ENCODE data around the gene SREBF2. TPM values are rescaled to one million over a fixed set of nuclear protein-coding genes. Genes with fewer than 3 reads are reported as not detected.
A peak's percentile ranks its signal among the peaks of the same experiment; 100 is the strongest.

SREBF2 gene
- total and polyA plus RNA-seq, 8 donors: 12.2 to 159 (median 48.3) TPM

- peaks cover 80 to 97% (median 92%) of the 10 kb centered on the region in 4 donors for H3K4me1 ChIP-seq
- no peaks in the 10 kb centered on the region for H3K27me3 ChIP-seq
- DNase-seq: no peak
- 46 to 81% (median 52%) methylated on average over 1 of the region's 1 CpG for WGBS, 5 donors
- H3K36me3 ChIP-seq: no peaks in the 10 kb centered on the region
- TF ChIP-seq EP300 (IDR thresholded peaks at IDR 0.05): no peak
- TF ChIP-seq, protein P1, sequence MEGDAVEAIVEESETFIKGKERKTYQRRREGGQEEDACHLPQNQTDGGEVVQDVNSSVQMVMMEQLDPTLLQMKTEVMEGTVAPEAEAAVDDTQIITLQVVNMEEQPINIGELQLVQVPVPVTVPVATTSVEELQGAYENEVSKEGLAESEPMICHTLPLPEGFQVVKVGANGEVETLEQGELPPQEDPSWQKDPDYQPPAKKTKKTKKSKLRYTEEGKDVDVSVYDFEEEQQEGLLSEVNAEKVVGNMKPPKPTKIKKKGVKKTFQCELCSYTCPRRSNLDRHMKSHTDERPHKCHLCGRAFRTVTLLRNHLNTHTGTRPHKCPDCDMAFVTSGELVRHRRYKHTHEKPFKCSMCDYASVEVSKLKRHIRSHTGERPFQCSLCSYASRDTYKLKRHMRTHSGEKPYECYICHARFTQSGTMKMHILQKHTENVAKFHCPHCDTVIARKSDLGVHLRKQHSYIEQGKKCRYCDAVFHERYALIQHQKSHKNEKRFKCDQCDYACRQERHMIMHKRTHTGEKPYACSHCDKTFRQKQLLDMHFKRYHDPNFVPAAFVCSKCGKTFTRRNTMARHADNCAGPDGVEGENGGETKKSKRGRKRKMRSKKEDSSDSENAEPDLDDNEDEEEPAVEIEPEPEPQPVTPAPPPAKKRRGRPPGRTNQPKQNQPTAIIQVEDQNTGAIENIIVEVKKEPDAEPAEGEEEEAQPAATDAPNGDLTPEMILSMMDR (IDR thresholded peaks at IDR 0.05): no peak
- TF ChIP-seq POLR2AphosphoS5 (IDR thresholded peaks at IDR 0.05): no peak
- TF ChIP-seq POLR2A (IDR thresholded peaks at IDR 0.05): no peak
- H3K9me3 ChIP-seq: no peaks in the 10 kb centered on the region
- peak overlapping the region; percentile 43 to 84 (median 74) for H3K27ac ChIP-seq
- intact Hi-C loops (cut with DNase I; ENCODE audit: low total_unique reads): no loop called here
- no peak overlapping the region for H3K4me3 ChIP-seq
Observed at GRCh38 chr22:41844036-41844435, 11.1 kb downstream of the SREBF2 start.

DNA sequence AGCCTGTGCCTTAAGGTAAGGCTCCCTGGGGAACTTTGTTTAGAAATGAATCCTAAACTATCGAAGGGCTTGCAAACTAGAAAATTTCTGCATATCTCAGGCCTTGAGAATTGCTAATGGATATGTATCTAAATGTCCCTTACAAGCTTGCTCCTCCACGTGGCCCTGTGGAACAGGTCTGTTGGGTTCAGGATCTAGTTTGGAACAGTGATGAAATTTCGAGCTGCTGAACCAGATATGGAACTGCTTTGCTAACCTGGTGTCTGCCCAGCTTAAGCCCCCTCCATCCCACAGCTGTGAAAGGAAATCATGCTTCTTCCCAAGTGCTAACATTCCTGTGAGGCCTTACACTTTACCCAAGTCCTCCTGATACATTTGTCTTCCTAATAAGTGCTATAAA is 11.6 kb downstream of the SREBF2 start:
- H3K27ac ChIP-seq: peak overlapping the region; percentile 43 to 84 (median 74)
- 20 to 49% (median 26%) methylated on average over 3 of the region's 3 CpGs for WGBS, 5 donors
- DNase-seq: peak; percentile 78 to 80

GRCh38 chr22:41845380-41846267 is 12.7 kb downstream of the SREBF2 start:
- TF ChIP-seq POLR2A (IDR thresholded peaks at IDR 0.05): no peak
- TF ChIP-seq POLR2AphosphoS5 (IDR thresholded peaks at IDR 0.05): peak in 2 of 3 donors; percentile 31 to 69
- peak overlapping the region; percentile 43 to 84 (median 74) for H3K27ac ChIP-seq
- no peaks in the 10 kb centered on the region for H3K9me3 ChIP-seq
- H3K27me3 ChIP-seq: no peaks in the 10 kb centered on the region
- H3K4me1 ChIP-seq: peaks cover 75 to 89% (median 80%) of the 10 kb centered on the region in 4 donors
- no peak overlapping the region for H3K4me3 ChIP-seq
- intact Hi-C loops (cut with DNase I; ENCODE audit: low total_unique reads): no loop called here
- no peaks in the 10 kb centered on the region for H3K36me3 ChIP-seq
- peak in 1 of 2 donors; percentile 41 for DNase-seq
- WGBS, 5 donors: 19 to 42% (median 35%) methylated on average over 4 of the region's 4 CpGs

More for the DNA sequence above, 11.6 kb downstream of the SREBF2 start:
- no peaks in the 10 kb centered on the region for H3K9me3 ChIP-seq
- H3K4me3 ChIP-seq: no peak overlapping the region
- TF ChIP-seq, protein P1 (IDR thresholded peaks at IDR 0.05): no peak
- TF ChIP-seq POLR2AphosphoS5 (IDR thresholded peaks at IDR 0.05): peak in 2 of 3 donors; percentile 22 to 27
- no peak for TF ChIP-seq EP300 (IDR thresholded peaks at IDR 0.05)
- TF ChIP-seq POLR2A (IDR thresholded peaks at IDR 0.05): no peak
- no peaks in the 10 kb centered on the region for H3K36me3 ChIP-seq
- H3K4me1 ChIP-seq: peaks cover 78 to 97% (median 88%) of the 10 kb centered on the region in 4 donors
- no peaks in the 10 kb centered on the region for H3K27me3 ChIP-seq
- intact Hi-C loops (cut with DNase I; ENCODE audit: low total_unique reads): no loop called here

- no peak overlapping the region for H3K4me3 ChIP-seq
- peak overlapping the region; percentile 43 to 84 (median 74) for H3K27ac ChIP-seq
- no peaks in the 10 kb centered on the region for H3K27me3 ChIP-seq
- TF ChIP-seq, protein P1 (IDR thresholded peaks at IDR 0.05): no peak
- TF ChIP-seq POLR2AphosphoS5 (IDR thresholded peaks at IDR 0.05) (no peak), POLR2A (IDR thresholded peaks at IDR 0.05) (no peak), EP300 (IDR thresholded peaks at IDR 0.05) (no peak)
- H3K36me3 ChIP-seq: peaks cover 0 to 3% (median under 1%) of the 10 kb centered on the region in 4 donors
- H3K9me3 ChIP-seq: no peaks in the 10 kb centered on the region
- peaks cover 69 to 80% (median 72%) of the 10 kb centered on the region in 4 donors for H3K4me1 ChIP-seq
- 41 to 53% (median 47%) methylated on average over 10 of the region's 10 CpGs for WGBS, 5 donors
- DNase-seq: no peak
- intact Hi-C loops (cut with DNase I; ENCODE audit: low total_unique reads): no loop called here
Observed at GRCh38 chr22:41846268-41846987, 13.5 kb downstream of the SREBF2 start.
